Erythroblast (primary cell): ENCODE data around the gene SETBP1.
"Not testable (repeated sequence)": the region's sequence is repeated elsewhere in the genome, so short reads cannot be mapped to it uniquely, and the experiment has no call there.

ENCODE experiments used
- DNase-seq, 2 experiments: peaks; one replicate each; lab custom pipeline; 2025; lab: John Stamatoyannopoulos, UW
- GATA1 ChIP-seq: IDR thresholded peaks from 2 replicates; pipeline ENCODE4 v1.6.1; 2011; ENCODE audit warnings: low read depth, mild to moderate bottlenecking, control low read depth, low read length, moderate library complexity
- POLR2A ChIP-seq: IDR thresholded peaks from 2 replicates; pipeline ENCODE4 v1.6.1; 2011; ENCODE audit warnings: mild to moderate bottlenecking, low read length

The SETBP1 gene

DNA sequence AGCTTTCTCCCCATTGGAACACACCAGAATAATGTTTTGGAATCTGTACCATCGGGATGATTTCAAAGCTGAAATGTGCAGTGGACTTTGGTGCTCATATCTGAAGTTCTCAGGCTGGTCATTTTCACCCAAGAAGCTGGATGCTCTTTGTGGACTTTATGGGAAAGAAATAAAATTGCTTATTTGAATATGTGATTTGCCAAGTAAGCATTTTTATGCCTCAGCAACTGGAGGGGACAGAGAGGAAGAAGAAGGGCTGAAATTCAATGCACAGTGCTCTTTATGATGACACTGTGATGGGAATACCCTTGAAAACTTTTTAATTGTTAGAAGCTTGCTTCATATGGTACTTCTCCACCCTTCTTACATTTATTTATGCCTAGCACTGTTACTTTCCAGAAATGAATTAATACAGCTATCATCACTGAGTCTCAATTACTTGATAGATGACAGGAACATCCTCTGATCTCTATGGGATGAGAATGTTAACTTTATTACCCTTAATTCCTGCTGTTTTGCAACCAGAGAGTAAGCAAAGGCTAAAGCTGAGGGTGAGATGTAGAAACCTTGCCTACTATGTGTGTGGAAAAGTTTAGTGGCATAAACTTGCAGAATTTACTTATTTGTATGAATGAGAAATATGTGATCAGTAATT lies 23.6 kb downstream of the SETBP1 start:
- no peak for TF ChIP-seq GATA1
- no peak for TF ChIP-seq POLR2A

DNA sequence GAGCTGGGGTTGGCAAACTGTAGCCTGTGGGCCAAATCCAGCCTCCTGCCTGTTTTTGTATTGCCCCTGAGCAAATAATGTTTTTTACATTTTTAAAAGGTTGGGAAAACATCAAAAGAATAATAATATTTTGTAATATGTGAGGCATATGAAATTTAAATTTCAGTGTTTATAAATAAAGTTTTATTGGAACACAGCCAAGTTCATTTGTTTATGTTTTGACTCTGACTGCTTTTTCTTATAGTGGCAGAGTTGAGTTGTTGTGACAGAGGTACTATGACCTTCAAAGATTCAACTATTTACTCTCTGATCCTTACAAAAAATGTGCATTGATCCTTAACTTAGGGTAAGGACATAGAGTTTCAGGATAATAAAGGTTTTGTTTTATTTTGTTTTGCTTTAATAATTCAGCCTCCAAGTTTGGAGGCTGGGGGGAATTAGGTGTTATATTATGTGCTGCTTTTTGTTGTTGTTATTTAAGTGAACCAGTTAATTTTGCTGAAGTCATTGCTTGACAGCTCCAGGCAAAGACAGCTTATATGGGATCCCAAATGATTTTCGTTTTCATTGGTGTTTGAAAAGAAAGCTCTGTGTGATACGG lies 24.5 kb downstream of the SETBP1 start:
- no peak for DNase-seq
- no peak for TF ChIP-seq POLR2A
- TF ChIP-seq GATA1, result no peak

More for the DNA sequence above, 23.6 kb downstream of the SETBP1 start:
- no peak for DNase-seq

DNA sequence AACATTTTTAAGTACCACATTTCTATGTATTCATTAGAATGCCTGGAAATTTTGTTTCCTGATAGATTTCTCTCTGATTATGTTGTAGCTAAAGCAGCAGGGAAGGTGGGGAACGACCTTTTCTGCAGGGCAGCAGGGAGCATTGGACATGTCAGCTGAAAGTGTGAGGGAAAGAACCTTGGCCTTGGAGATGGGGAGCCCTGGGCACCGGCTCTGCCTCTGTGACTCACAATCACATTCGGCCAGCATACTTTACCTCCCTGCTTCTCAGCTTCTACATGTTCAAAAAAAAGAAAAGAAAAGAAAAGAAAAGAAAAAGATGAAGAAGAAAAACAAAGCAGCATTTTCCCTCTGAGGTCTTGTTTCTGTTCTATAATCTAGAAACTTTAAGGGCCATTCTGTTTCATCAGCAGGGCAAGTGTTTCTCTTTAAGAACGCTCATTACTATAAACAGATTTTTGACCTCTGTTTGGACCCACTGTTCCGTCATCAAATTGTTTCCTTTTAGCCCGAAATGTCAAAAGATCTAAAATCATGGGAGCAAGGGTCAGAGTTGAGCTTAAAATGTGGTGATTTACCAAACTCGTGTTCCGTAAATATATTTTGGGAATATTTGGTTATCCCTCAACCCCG lies 27.9 kb downstream of the SETBP1 start:
- TF ChIP-seq GATA1, result no peak
- TF ChIP-seq POLR2A, result no peak
- no peak for DNase-seq

DNA sequence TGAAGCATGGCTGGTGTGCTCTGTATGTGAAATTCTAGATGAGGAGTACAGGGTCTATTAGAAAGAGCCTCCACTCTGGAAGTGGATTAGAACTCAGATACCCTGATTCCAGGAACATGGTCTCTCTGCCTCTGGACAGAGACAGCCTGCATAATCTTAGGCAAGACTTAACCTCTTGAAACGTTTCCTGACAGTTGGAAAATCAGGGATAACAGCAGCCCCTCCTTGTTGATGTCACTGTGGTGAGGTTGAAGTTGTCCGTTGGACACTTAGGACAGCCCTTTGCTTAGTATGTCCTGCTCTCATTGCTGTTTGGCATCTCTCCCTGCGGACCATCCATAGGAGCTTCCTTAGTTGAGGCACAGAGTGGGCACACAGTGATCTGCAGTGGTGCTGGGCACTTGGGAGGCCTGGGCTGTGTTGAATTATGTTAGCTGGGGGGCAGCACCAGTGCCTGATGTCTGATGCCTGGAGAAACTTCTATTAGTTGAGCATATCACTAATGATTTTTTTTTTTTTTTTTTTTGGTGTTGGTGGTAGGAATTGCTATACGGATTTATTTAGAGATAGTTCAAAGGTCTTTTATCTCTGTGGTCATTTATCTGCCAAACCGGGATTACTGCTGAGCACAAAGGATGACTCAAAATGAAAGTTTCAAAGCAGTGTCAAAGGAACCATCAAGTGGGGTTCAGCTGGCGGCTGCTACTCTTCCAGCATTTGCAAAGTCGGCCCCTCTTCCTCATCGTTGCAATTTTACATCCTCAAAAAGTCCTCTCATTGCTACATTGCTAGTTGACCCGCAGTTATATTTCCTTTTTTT lies 28.8 kb downstream of the SETBP1 start:
- no peak for DNase-seq
- no peak for TF ChIP-seq GATA1
- no peak for TF ChIP-seq POLR2A

DNA sequence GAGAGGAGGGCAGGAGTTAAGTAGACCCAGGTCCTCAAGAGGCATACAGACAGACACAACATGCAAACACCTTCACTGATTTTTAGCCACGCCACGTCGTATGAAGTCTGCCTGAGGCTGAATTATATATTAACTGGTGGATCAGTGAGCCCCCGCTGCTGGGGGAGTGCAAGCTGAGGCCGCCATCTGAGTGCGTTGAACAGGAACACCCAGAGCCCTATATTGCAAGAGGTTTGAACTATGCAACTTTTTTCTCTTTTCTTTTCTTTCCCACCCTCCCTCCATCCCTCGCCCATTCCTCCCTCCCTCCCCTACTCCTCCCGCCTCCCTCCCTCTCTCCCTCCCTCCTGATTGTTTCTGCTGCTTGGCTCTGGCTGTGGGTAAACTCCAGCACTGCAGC lies 30.2 kb downstream of the SETBP1 start:
- no peak for DNase-seq
- TF ChIP-seq GATA1, result no peak
- no peak for TF ChIP-seq POLR2A

DNA sequence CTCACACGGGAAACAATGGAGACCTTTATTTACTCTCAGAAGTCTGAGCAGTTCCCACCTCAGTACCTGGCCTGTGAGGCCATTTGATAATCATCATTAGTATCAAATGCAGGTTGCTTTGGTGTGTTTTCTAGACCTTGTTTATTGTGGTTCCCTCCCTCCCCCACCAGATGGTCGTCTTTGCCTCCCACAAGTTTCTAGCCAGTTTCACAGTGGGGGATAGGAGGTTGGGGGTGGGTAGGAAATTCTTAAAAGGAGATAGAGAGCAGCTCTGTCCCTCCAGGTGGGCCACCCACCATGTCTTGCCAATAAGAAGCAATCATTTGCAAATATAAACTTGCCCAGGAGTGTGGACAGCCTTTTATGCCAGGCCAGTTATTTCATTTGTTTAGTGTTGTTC lies 31.3 kb downstream of the SETBP1 start:
- no peak for TF ChIP-seq GATA1
- TF ChIP-seq POLR2A, result no peak
- no peak for DNase-seq

DNA sequence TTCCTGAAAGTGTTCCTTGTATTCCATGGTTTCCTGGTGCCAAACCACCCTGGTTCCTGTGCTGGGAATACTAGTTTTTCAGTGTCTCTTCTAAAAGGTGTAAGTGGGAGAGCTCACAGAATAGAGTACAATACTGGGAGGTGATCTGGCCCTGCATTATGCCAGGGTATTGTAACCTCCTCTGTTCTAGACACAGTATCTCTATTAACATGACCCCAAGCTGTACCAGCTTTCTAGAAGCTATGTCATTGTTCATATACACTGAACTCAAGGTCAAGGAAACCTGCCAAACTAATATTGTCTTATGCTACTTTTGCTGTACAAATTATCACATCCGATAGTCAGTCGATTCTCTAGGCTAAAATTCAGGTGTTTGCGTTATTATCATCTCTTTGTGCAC lies 32.7 kb downstream of the SETBP1 start:
- TF ChIP-seq POLR2A (no peak), GATA1 (no peak)

DNA sequence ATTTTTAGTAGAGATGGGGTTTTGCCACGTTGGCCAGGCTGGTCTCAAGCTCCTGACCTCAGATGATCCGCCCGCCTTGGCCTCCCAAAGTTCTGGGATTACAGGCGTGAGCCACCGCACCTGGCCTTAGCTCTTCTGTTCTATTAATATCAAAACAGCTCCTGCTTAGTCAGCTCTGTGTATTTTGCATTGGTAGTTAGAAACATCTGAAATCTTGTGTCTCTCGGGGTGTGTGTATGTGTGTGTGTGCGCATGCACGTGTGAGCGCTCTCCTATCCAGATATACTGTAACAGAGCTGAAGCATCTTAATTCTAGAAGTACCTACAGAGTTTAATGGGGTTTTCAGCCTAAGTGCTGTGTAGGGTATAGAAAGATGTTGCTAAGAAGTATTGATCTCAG lies 33.7 kb downstream of the SETBP1 start:
- DNase-seq, result no peak
- TF ChIP-seq GATA1, result no peak

More for the DNA sequence above, 32.7 kb downstream of the SETBP1 start:
- DNase-seq, result no peak

DNA sequence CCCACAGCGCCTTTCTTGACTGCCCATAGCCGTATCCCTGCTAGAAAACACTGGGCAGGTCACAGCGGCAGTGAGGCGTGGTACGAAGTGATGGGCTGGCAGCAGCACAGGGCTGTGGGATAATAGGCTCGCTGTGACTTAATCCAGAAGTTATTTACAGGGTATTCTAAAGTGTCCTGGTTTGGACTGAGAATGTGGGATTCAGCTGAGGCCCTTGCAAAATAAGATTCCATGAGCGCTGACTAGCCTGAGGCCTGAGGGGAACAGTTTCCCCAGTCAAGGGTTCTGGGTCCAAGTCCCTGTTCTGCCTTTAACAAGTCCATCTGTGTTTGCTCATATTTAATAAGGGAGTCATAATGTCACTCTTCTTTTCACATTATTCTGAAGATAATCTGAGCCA lies 34.6 kb downstream of the SETBP1 start:
- no peak for DNase-seq
- TF ChIP-seq GATA1 (no peak), POLR2A (no peak)

DNA sequence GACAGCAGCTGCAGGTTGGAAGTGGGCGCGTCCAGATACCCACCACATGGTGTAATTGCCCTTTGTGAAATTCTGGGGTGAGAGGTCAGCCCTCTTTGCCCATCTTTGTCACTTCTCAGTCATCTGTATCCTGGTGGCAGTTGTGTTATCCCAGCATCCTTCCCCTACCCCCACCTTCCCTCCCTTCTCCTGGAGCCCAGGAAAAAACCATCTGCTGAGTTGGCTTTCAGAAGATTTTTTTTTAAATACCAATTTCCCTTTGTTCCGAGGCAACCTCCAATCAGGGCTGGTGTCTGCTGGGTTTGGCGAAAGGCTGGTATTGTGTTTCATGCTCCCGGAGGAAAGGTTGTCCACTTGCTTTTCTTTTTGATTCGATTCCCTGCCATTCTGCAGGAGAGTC lies 35.2 kb downstream of the SETBP1 start:
- TF ChIP-seq GATA1 (no peak), POLR2A (no peak)
- no peak for DNase-seq

DNA sequence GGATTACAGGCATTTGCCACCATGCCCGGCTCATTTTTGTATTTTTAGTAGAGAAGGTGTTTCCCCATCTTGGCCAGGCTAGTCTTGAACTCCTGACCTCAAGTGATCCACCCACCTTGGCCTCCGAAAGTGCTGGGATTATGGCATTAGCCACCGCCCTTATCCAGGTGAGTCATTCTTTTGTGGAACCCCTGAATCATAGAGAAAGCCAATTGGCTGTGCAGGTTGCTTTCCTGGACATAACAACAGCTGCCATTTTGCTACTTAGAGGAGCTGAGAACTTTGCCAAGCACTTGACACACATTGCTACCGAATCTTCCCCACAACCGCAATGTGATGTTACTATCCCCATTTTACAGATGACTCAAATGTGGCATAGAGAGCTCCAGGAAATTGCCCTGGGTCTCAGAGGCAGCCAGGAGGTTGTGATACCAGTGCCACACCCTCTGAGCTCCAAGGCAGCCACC lies 36.0 kb downstream of the SETBP1 start:
- DNase-seq, result no peak
- TF ChIP-seq POLR2A (no peak), GATA1 (no peak)

DNA sequence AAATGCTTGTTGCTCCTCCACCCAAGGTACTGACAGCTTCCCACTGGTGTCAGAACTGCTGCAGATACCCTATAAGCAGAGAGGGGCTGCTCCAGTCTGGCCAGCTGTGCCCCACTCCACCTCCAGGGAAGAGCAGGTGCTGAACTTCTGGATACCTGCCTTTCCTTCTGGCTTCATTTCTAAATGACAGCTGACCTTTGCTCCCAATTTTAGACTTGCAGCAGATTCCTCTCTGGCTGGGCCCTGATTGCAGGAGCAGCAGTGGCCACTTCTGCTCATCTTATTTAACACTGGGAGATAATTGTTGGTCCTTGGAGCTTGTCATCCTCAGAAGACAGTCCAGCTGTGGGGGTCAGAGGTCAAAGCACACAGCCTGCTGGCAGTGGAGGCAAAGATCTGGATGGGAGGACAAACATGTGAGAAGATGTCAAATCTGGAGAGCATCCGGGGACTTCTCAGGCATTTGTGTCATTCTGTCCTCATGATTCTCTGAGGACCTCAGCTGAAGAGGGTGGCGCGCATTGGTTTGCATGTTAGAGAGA lies 38.9 kb downstream of the SETBP1 start:
- no peak for DNase-seq
- TF ChIP-seq POLR2A (no peak), GATA1 (no peak)

DNA sequence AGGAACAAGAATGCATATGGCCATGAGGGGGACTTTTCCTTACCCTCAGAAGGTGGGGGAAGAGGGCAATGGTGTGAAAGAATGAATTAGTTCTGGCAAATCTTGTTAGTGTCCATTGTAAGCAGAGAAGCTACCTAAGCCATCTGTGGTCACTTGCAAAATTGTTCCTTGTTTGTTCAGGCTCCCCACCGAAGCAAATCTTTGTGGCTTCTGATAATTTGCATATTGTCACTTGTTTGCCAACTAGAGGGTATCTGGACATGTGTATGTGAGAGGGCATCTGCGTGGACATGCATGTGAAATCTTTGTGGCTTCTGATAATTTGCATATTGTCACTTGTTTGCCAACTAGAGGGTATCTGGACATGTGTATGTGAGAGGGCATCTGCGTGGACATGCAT lies 41.1 kb downstream of the SETBP1 start:
- not testable (repeated sequence) for DNase-seq
